Activated T-cell treated with anti-CD3 and anti-CD28 coated beads for 48 hours (primary cell): ENCODE measurements around the gene PMM2.

Experiments used
- DNase-seq: peaks from one replicate; pipeline ENCODE4 v3.0.0-alpha.2; 2020; ENCODE audit warnings: low read depth

The PMM2 gene

DNA sequence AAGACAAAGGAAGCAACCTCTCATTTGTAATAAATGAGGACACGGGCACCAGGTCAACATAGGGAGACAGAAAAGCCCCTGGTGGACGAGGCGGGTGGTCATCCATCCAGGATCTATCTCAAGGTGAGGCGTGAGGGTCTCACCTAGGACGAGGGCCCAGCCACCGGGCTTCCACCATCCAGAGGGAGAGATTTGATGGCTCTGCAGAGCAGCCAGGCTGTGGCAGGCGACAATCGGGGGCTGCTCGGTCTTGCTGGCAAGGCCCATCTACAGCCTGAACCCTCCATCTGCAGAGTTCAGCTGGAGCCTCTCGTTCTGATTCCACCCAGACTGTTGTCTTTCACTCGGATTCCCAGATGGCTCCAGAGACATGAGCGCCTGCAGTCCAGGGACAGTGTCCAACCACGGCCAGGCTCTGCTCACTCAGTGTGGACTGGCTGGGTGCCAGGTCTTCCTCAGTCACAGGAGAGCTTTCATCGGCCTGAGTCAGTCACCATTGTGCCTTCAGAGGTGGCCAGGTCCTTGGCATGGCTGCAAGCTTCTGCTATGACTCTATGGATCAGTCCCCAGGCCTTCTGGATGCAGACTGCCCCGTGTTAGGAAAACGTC, 90.4 kb downstream of the PMM2 start:
- DNase-seq, result no peak

DNA sequence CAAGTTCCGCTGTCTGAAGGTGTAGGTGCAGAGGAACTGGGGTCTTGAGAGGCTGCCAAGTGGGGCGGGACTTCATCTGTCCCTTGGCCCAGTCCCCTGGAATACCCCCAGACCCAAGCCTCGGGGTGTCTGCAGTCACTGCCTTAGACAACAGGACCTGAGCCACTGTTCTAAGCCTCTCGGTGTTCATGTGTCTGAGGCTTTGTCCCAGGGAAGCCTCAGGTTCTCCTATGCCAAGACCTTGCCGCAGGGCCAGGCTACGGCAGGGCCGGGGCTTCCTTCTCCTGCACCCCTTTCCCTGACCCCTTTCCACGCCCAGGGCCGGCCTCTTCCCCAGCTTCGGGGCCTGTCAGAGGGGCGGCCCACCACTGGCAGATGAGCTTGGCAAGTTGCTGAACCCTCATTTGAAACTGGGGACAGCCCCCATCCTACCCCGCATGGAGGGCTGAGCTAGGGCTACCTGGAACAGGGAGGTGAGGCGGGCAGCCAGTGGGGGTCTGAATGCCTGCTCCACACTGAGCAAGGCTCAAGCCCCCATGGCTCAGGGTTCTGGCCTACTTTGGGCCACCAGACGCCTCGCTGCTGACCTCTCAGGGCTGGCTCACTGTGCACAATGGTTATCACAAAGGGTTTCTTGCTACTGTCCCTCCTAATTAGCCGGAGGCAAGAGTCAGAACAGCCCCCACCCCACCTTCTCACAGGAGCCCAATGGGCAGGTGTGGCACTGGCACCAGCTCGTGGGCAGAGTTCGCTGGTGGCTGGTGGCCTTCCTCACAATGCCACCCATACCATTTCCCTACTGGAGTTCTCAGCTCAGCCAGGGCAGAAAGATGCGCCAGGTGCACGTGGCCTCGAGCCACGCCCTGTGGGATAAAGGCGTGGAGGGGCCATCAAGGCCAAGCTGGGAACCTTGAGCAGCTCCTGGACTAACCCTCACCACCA, 91.6 kb downstream of the PMM2 start:
- no peak for DNase-seq

DNA sequence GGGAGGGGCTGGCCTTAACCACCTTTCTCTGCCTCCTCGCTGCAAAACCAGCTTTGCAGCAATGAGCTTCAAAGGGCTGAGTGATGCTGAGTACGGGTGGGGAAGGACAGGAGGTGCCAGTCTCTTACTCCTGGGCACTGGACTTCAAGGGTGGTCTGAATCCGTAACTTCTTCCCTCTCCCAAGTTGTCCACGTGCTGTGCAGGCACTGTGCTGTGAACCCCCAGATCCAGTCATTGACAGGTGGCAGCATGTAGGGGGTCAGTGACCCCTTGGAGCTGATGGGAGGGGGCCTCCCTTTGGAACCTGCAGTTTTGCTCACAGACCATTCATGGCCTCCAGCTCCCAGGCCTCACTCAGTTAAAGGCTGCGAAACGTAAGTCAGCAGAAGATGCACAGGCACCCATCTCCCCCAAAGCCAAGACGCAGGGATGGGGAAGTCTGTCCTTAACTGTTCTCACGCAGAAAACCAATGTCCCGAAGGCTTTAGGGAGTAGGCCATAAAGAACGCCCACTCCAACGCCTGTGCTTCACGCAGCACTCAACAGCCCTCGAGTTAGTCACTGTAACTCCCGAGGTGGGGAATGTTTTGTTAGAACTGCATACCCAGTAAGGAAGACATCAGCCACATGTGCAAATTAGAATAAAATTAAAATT, 92.4 kb downstream of the PMM2 start:
- no peak for DNase-seq

DNA sequence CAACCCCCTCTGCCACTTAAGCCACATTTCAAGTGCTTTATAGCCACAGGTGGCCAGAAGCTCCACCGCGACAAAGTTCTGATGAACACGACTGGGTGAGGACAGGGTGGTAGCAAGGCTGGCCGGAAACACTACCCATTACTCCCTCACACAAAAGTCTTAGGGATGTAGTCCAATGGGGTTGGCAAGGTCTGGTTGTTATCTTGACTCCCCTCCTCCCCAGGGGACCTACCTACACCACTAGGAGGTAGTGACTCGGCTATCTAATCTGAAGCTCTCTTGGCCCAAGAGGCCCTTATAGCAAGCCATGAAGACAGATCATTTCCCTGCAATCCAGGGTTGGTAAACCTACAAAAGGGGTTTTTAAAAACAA, 92.9 kb downstream of the PMM2 start:
- DNase-seq, result no peak

DNA sequence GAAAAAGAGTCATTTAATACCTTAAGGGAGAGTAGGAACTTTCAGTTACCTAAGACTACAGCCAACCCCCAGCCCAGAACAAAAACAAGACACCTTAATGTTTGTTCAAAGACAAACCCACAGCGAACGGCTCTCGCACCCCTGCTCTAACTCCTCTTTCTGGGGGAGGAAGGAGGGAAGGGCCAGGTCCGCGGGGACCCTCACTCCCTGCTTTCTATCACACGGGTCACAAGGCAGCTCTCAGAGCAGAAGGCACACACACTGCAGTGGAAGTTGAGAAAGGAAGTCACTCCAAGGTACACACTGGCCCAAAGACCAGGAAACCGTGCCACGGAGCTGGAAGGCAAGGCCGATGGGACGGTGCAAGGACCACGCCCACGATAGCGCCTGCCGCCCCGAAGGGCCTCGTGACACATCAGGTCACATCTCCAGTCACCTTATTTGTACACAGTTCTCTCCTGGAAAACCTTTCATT, 94.5 kb downstream of the PMM2 start:
- no peak for DNase-seq

DNA sequence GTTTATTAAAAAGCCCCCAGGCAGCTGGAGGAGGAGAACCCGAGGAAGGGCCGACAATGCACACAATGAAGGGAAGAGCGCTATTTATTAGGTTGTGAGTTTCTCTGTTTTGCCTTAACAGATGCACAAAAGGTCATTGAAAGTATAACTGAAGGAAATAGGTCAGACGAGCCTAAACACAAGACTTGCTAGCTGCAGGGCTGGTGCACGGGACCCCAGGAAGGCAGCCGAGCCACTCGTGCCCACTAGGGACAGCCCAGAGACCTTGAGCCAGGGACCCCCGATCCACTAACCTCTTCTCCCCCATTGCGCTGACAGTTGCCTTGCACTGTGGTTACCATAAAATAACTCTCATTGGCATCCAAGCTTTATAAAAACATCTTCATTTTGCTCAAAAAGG, 95.8 kb downstream of the PMM2 start:
- DNase-seq, result no peak

- DNase-seq, result no peak
Measured at GRCh38 chr16:8893976-8894690, 96.5 kb downstream of the PMM2 start.

- no peak for DNase-seq
Measured at GRCh38 chr16:8894736-8895334, 97.2 kb downstream of the PMM2 start.

GRCh38 chr16:8898660-8899318, 101.2 kb downstream of the PMM2 start:
- DNase-seq, result no peak
